GM12878 (cell line): ENCODE measurements around the gene COL1A1. TPM values are rescaled to one million over a fixed set of nuclear protein-coding genes. Genes with fewer than 3 reads are reported as not detected.

Experiments used
- BHLHE40 ChIP-seq, 2 experiments: fragments of 450-650 bp in 1 of 2; IDR thresholded peaks; 2 replicates each; pipeline ENCODE4 v1.6.1; 2011 to 2017; ENCODE audit warnings: low read depth in 2 of 2, borderline replicate concordance in 1 of 2, improper control_type of control experiment in 1 of 2, low read length in 1 of 2, mild to moderate bottlenecking in 1 of 2
- CTCF ChIP-seq, 3 experiments: IDR thresholded peaks in 2 of 3; conservative IDR thresholded peaks in 1 of 3; 2 replicates each; pipeline ENCODE4 v1.5.1; 2011; ENCODE audit warnings: low read depth in 3 of 3, low read length in 3 of 3, mild to moderate bottlenecking in 3 of 3, control low read depth in 2 of 3, moderate library complexity in 2 of 3, inconsistent platforms in 1 of 3, mixed read lengths in 1 of 3; ENCODE audit not compliant: control insufficient read depth in 2 of 3, insufficient read depth in 1 of 3; ENCODE audit errors: extremely low read depth in 1 of 3
- E2F8 ChIP-seq: fragments of 450-650 bp; IDR thresholded peaks from 2 replicates; pipeline ENCODE4 v1.6.1; 2018; ENCODE audit warnings: mild to moderate bottlenecking, low read depth, moderate library complexity; ENCODE audit not compliant: partially characterized antibody
- EZH2 ChIP-seq: IDR thresholded peaks from 2 replicates; pipeline ENCODE4 v1.6.1; 2012; ENCODE audit warnings: low read depth, mild to moderate bottlenecking, control low read depth, inconsistent platforms, low read length, borderline replicate concordance; ENCODE audit not compliant: control insufficient read depth
- GATAD2B ChIP-seq: fragments of 450-650 bp; conservative IDR thresholded peaks from 2 replicates; pipeline ENCODE4 v1.6.1; 2017; ENCODE audit warnings: low read depth, mild to moderate bottlenecking, moderate library complexity
- HDGF ChIP-seq: fragments of 450-650 bp; IDR thresholded peaks from 2 replicates; pipeline ENCODE4 v1.6.1; 2016; ENCODE audit warnings: antibody characterized with exemption
- KAT2A ChIP-seq: conservative IDR thresholded peaks from 2 replicates; pipeline ENCODE4 v1.6.1; 2011; ENCODE audit warnings: low read depth, low read length; ENCODE audit not compliant: control insufficient read depth
- POLR2AphosphoS5 ChIP-seq: IDR thresholded peaks from 2 replicates; pipeline ENCODE4 v1.6.1; 2011; ENCODE audit warnings: mild to moderate bottlenecking, low read length, inconsistent platforms
- PRDM15 ChIP-seq: fragments of 450-650 bp; formaldehyde crosslinking; IDR thresholded peaks from 2 replicates; pipeline ENCODE4 v1.4.0; 2020; ENCODE audit warnings: mild to moderate bottlenecking, moderate library complexity
- RAD51 ChIP-seq: fragments of 450-650 bp; IDR thresholded peaks from 2 replicates; pipeline ENCODE4 v1.6.1; 2016; ENCODE audit warnings: moderate library complexity, mild to moderate bottlenecking, inconsistent platforms
- SREBF2 ChIP-seq: IDR thresholded peaks from 2 replicates; pipeline ENCODE4 v1.6.1; 2012; ENCODE audit warnings: mild to moderate bottlenecking, low read length
- STAT1 ChIP-seq: fragments of 450-650 bp; conservative IDR thresholded peaks from 2 replicates; pipeline ENCODE4 v1.6.1; 2014; ENCODE audit warnings: antibody characterized with exemption, mild to moderate bottlenecking
- USF1 ChIP-seq: IDR thresholded peaks from 2 replicates; pipeline ENCODE4 v1.6.1; 2011; ENCODE audit warnings: borderline replicate concordance, low read depth, mild to moderate bottlenecking, moderate library complexity, mixed read lengths, low read length; ENCODE audit not compliant: insufficient read depth; ENCODE audit errors: extremely low read length
- ZBED1 ChIP-seq: IDR thresholded peaks from 2 replicates; pipeline ENCODE4 v1.6.1; 2016; ENCODE audit warnings: borderline replicate concordance
- polyA plus RNA-seq, 11 experiments: library from polyadenylated mRNA; depleted of rRNA in 4 of 11; unstranded in 6 of 11; stranded (reverse) in 5 of 11; fragments of >200 nt; fragmentation: Nextera tagmentation in 4 of 11; fragmentation: Illumina TruSeq in 1 of 11; extraction: Ambion mirVana in 4 of 11; extraction: Trizol in 1 of 11; gene quantifications; 1 replicate in 1 of 11; 2 replicates in 10 of 11; pipeline versions ENCODE4 v1.2.1 to v1.2.3, GENCODE V29; 2011 to 2016; ENCODE audit warnings: inconsistent platforms in 2 of 11, missing spikeins in 2 of 11, low read depth in 1 of 11
- total RNA-seq, 4 experiments: library from RNA; depleted of rRNA in 3 of 4; stranded (reverse); fragments of >200 nt in 3 of 4; fragmentation: Illumina TruSeq in 1 of 4; extraction: Trizol in 1 of 4; gene quantifications; 2 replicates each; pipeline versions ENCODE4 v1.2.1 to v1.2.3, GENCODE V29; 2013 to 2021

COL1A1 gene
- total and polyA plus RNA-seq, 10 of the 15 experiments (the other 5 are each of a cell fraction or from before 2014, with no cell fraction given) = 0.18 to 7.7 (median 2.3) TPM

GRCh38 chr17:50177983-50178834, 23.2 kb downstream of the COL1A1 start (continued):
- TF ChIP-seq E2F8 = no peak
- TF ChIP-seq ZBED1 = no peak
- peak in 1 of 2 experiments; percentile 33; a peak in 2 of 4 replicates for TF ChIP-seq BHLHE40 (IDR thresholded peaks at IDR 0.05; ENCODE audit: borderline replicate concordance in 1 of 2, low read depth in 2 of 2, low read length in 1 of 2)
- TF ChIP-seq SREBF2 = no peak
- TF ChIP-seq STAT1 = no peak
- peak; percentile 61; the same call in 1 of the 2 replicates for TF ChIP-seq HDGF
- TF ChIP-seq PRDM15 (CRISPR knock-in tag) = no peak
- TF ChIP-seq GATAD2B = peak; percentile 39; the same call in 1 of the 2 replicates
- no peak for TF ChIP-seq POLR2AphosphoS5
- TF ChIP-seq KAT2A = no peak
- TF ChIP-seq EZH2 = no peak
- TF ChIP-seq CTCF (IDR thresholded peaks at IDR 0.05 in 2 of 3, conservative IDR thresholded peaks at IDR 0.05 in 1 of 3; ENCODE audit: control insufficient read depth in 2 of 3, extremely low read depth in 1 of 3, insufficient read depth in 1 of 3, low read depth in 3 of 3, low read length in 3 of 3) = peak; percentile 61 to 69 (median 65)
- peak; percentile 49; the same call in 1 of the 2 replicates for TF ChIP-seq RAD51
- peak; percentile 21 for TF ChIP-seq USF1
